ENCODE results near the gene SLC1A5.
"Not testable (repeated sequence)": the region's sequence is repeated elsewhere in the genome, so short reads cannot be mapped to it uniquely, and the experiment has no call there.

SLC1A5 gene

GRCh38 chr19:46764817-46765291, 23.5 kb downstream of the SLC1A5 start:
- Histone ChIP-seq H3K36me3 (ENCODE audit: control insufficient read depth, insufficient read depth, low read length) (no peaks in the 10 kb centered on the region), H3K4me1 (ENCODE audit: control insufficient read depth, insufficient read depth, low read length) (0 out of 2 replicates have a peak, but pooled peaks cover 2% of the 10 kb centered on the region), H3K27ac (ENCODE audit: low read depth, low read length) (no peak overlapping the region), H3K4me3 (ENCODE audit: low read depth, low read length) (no peak overlapping the region), H3K27me3 (ENCODE audit: control insufficient read depth, insufficient read depth, low read length) (no peaks in the 10 kb centered on the region), H3K9me3 (ENCODE audit: control insufficient read depth, insufficient read depth, low read length) (no peaks in the 10 kb centered on the region), H3K9ac (ENCODE audit: low read depth, low read length) (no peak overlapping the region)

GRCh38 chr19:46762245-46762890, 26.0 kb downstream of the SLC1A5 start:
- H3K27ac ChIP-seq (ENCODE audit: low read depth, low read length): no peak overlapping the region
- H3K4me3 ChIP-seq (ENCODE audit: low read depth, low read length): no peak overlapping the region
- H3K27me3 ChIP-seq (ENCODE audit: control insufficient read depth, insufficient read depth, low read length): no peaks in the 10 kb centered on the region
- 0 out of 2 replicates have a peak, but pooled peaks cover 4% of the 10 kb centered on the region for H3K4me1 ChIP-seq (ENCODE audit: control insufficient read depth, insufficient read depth, low read length)
- no peak overlapping the region for H3K9ac ChIP-seq (ENCODE audit: low read depth, low read length)
- peaks cover 6% of the 10 kb centered on the region; the same call in 1 of the 2 replicates for H3K36me3 ChIP-seq (ENCODE audit: control insufficient read depth, insufficient read depth, low read length)
- H3K9me3 ChIP-seq (ENCODE audit: control insufficient read depth, insufficient read depth, low read length): no peaks in the 10 kb centered on the region

- Histone ChIP-seq H3K4me1 (ENCODE audit: control insufficient read depth, insufficient read depth, low read length) (0 out of 2 replicates have a peak, but pooled peaks cover 4% of the 10 kb centered on the region), H3K27me3 (ENCODE audit: control insufficient read depth, insufficient read depth, low read length) (no peaks in the 10 kb centered on the region), H3K4me3 (ENCODE audit: low read depth, low read length) (no peak overlapping the region), H3K36me3 (ENCODE audit: control insufficient read depth, insufficient read depth, low read length) (peaks cover 9% of the 10 kb centered on the region), H3K27ac (ENCODE audit: low read depth, low read length) (no peak overlapping the region), H3K9ac (ENCODE audit: low read depth, low read length) (no peak overlapping the region), H3K9me3 (ENCODE audit: control insufficient read depth, insufficient read depth, low read length) (no peaks in the 10 kb centered on the region)
Measured at GRCh38 chr19:46761418-46761831, 27.0 kb downstream of the SLC1A5 start.

- not testable (repeated sequence) for H3K4me3 ChIP-seq (ENCODE audit: low read depth, low read length); H3K9ac ChIP-seq (ENCODE audit: low read depth, low read length); H3K27ac ChIP-seq (ENCODE audit: low read depth, low read length)
Measured at GRCh38 chr19:46760897-46761296, 27.5 kb downstream of the SLC1A5 start.

GRCh38 chr19:46760363-46760762, 28.0 kb downstream of the SLC1A5 start:
- H3K27ac ChIP-seq (ENCODE audit: low read depth, low read length): no peak overlapping the region
- H3K36me3 ChIP-seq (ENCODE audit: control insufficient read depth, insufficient read depth, low read length): peaks cover 14% of the 10 kb centered on the region
- H3K9me3 ChIP-seq (ENCODE audit: control insufficient read depth, insufficient read depth, low read length): no peaks in the 10 kb centered on the region
- no peak overlapping the region for H3K9ac ChIP-seq (ENCODE audit: low read depth, low read length)
- H3K4me1 ChIP-seq (ENCODE audit: control insufficient read depth, insufficient read depth, low read length): 0 out of 2 replicates have a peak, but pooled peaks cover 4% of the 10 kb centered on the region
- no peak overlapping the region for H3K4me3 ChIP-seq (ENCODE audit: low read depth, low read length)
- no peaks in the 10 kb centered on the region for H3K27me3 ChIP-seq (ENCODE audit: control insufficient read depth, insufficient read depth, low read length)

More at GRCh38 chr19:46760897-46761296, 27.5 kb downstream of the SLC1A5 start:
- peaks cover 12% of the 10 kb centered on the region for H3K36me3 ChIP-seq (ENCODE audit: control insufficient read depth, insufficient read depth, low read length)
- not testable (repeated sequence) for H3K4me1 ChIP-seq (ENCODE audit: control insufficient read depth, insufficient read depth, low read length); H3K9me3 ChIP-seq (ENCODE audit: control insufficient read depth, insufficient read depth, low read length); H3K27me3 ChIP-seq (ENCODE audit: control insufficient read depth, insufficient read depth, low read length)

- Histone ChIP-seq H3K9me3 (ENCODE audit: control insufficient read depth, insufficient read depth, low read length) (no peaks in the 10 kb centered on the region), H3K9ac (ENCODE audit: low read depth, low read length) (no peak overlapping the region), H3K4me3 (ENCODE audit: low read depth, low read length) (no peak overlapping the region), H3K27me3 (ENCODE audit: control insufficient read depth, insufficient read depth, low read length) (no peaks in the 10 kb centered on the region), H3K36me3 (ENCODE audit: control insufficient read depth, insufficient read depth, low read length) (peaks cover 17% of the 10 kb centered on the region), H3K4me1 (ENCODE audit: control insufficient read depth, insufficient read depth, low read length) (0 out of 2 replicates have a peak, but pooled peaks cover 4% of the 10 kb centered on the region), H3K27ac (ENCODE audit: low read depth, low read length) (no peak overlapping the region)
Measured at GRCh38 chr19:46759817-46760333, 28.5 kb downstream of the SLC1A5 start.

GRCh38 chr19:46759206-46759605, 29.2 kb downstream of the SLC1A5 start:
- H3K9ac ChIP-seq (ENCODE audit: low read depth, low read length): no peak overlapping the region
- 0 out of 2 replicates have a peak, but pooled peaks cover 4% of the 10 kb centered on the region for H3K4me1 ChIP-seq (ENCODE audit: control insufficient read depth, insufficient read depth, low read length)
- H3K36me3 ChIP-seq (ENCODE audit: control insufficient read depth, insufficient read depth, low read length): peaks cover 17% of the 10 kb centered on the region
- H3K9me3 ChIP-seq (ENCODE audit: control insufficient read depth, insufficient read depth, low read length): no peaks in the 10 kb centered on the region
- H3K27me3 ChIP-seq (ENCODE audit: control insufficient read depth, insufficient read depth, low read length): no peaks in the 10 kb centered on the region
- no peak overlapping the region for H3K27ac ChIP-seq (ENCODE audit: low read depth, low read length)
- no peak overlapping the region for H3K4me3 ChIP-seq (ENCODE audit: low read depth, low read length)

GRCh38 chr19:46756544-46756888, 31.9 kb downstream of the SLC1A5 start:
- H3K9me3 ChIP-seq (ENCODE audit: control insufficient read depth, insufficient read depth, low read length): no peaks in the 10 kb centered on the region
- peaks cover 26% of the 10 kb centered on the region for H3K36me3 ChIP-seq (ENCODE audit: control insufficient read depth, insufficient read depth, low read length)
- H3K9ac ChIP-seq (ENCODE audit: low read depth, low read length): no peak overlapping the region
- H3K27ac ChIP-seq (ENCODE audit: low read depth, low read length): no peak overlapping the region
- H3K4me1 ChIP-seq (ENCODE audit: control insufficient read depth, insufficient read depth, low read length): 0 out of 2 replicates have a peak, but pooled peaks cover 4% of the 10 kb centered on the region
- H3K27me3 ChIP-seq (ENCODE audit: control insufficient read depth, insufficient read depth, low read length): no peaks in the 10 kb centered on the region
- H3K4me3 ChIP-seq (ENCODE audit: low read depth, low read length): no peak overlapping the region

GRCh38 chr19:46755853-46756543, 32.4 kb downstream of the SLC1A5 start:
- no peaks in the 10 kb centered on the region for H3K27me3 ChIP-seq (ENCODE audit: control insufficient read depth, insufficient read depth, low read length)
- no peaks in the 10 kb centered on the region for H3K9me3 ChIP-seq (ENCODE audit: control insufficient read depth, insufficient read depth, low read length)
- H3K9ac ChIP-seq (ENCODE audit: low read depth, low read length): no peak overlapping the region
- H3K4me3 ChIP-seq (ENCODE audit: low read depth, low read length): no peak overlapping the region
- peaks cover 26% of the 10 kb centered on the region for H3K36me3 ChIP-seq (ENCODE audit: control insufficient read depth, insufficient read depth, low read length)
- H3K4me1 ChIP-seq (ENCODE audit: control insufficient read depth, insufficient read depth, low read length): 0 out of 2 replicates have a peak, but pooled peaks cover 4% of the 10 kb centered on the region
- no peak overlapping the region for H3K27ac ChIP-seq (ENCODE audit: low read depth, low read length)

GRCh38 chr19:46755077-46755852, 33.1 kb downstream of the SLC1A5 start:
- Histone ChIP-seq H3K9ac (ENCODE audit: low read depth, low read length) (no peak overlapping the region), H3K4me1 (ENCODE audit: control insufficient read depth, insufficient read depth, low read length) (0 out of 2 replicates have a peak, but pooled peaks cover 4% of the 10 kb centered on the region), H3K27me3 (ENCODE audit: control insufficient read depth, insufficient read depth, low read length) (no peaks in the 10 kb centered on the region), H3K27ac (ENCODE audit: low read depth, low read length) (no peak overlapping the region), H3K9me3 (ENCODE audit: control insufficient read depth, insufficient read depth, low read length) (no peaks in the 10 kb centered on the region), H3K4me3 (ENCODE audit: low read depth, low read length) (no peak overlapping the region), H3K36me3 (ENCODE audit: control insufficient read depth, insufficient read depth, low read length) (peaks cover 33% of the 10 kb centered on the region)
